ENCODE results near the gene SORCS2. TPM values are rescaled to one million over a fixed set of nuclear protein-coding genes. Genes with fewer than 3 reads are reported as not detected.

The SORCS2 gene
- total RNA-seq, 1 donor from 2014 or later: 7.2 TPM

DNA sequence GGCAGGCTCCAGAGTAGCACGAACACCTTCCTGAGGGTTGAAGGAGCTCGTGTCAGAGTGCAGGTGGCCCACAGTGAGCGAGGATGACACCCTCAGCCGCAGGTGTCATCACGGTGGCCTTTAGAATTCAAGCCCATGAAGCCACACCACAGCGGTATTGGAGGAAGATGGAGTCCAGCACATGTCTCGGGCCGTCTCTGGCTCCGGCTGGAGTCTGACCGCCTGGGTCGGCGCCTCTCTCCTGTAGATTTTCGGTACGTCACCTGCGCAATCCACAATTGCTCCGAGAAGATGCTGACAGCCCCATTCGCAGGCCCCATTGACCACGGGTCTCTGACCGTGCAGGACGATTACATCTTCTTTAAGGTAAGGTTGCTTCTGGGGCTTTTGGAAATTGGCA, 471.8 kb downstream of the SORCS2 start:
- Histone ChIP-seq H3K27ac (no peak overlapping the region), H3K9me3 (no peaks in the 10 kb centered on the region), H3K4me1 (no peaks in the 10 kb centered on the region), H3K4me3 (no peak overlapping the region), H3K27me3 (no peaks in the 10 kb centered on the region), H3K36me3 (no peaks in the 10 kb centered on the region)
- DNase-seq (no peak), ATAC-seq (no peak)
- intact Hi-C loops (cut with DNase I): no loop called here
- TF ChIP-seq, protein P1, sequence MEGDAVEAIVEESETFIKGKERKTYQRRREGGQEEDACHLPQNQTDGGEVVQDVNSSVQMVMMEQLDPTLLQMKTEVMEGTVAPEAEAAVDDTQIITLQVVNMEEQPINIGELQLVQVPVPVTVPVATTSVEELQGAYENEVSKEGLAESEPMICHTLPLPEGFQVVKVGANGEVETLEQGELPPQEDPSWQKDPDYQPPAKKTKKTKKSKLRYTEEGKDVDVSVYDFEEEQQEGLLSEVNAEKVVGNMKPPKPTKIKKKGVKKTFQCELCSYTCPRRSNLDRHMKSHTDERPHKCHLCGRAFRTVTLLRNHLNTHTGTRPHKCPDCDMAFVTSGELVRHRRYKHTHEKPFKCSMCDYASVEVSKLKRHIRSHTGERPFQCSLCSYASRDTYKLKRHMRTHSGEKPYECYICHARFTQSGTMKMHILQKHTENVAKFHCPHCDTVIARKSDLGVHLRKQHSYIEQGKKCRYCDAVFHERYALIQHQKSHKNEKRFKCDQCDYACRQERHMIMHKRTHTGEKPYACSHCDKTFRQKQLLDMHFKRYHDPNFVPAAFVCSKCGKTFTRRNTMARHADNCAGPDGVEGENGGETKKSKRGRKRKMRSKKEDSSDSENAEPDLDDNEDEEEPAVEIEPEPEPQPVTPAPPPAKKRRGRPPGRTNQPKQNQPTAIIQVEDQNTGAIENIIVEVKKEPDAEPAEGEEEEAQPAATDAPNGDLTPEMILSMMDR (IDR thresholded peaks at IDR 0.05): no peak

DNA sequence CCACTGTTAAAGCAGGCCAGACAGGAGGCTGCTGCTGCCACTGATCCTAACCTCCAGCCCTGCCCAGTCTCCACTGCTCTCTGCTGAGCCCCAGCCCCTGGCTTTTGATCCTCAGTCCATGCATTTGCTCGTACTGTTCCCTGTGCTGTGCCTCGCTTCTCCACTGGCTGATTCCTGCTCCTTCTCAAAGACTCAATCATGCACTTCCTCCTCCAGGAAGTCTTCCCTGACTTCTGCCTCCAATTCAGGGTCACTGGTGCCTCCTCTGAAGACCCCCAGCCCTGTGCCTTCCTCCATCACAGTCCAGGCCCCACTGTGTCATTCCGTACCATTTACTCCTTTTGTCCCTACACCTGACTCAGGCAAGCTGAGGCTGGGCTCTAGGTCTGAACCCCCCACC, 473.0 kb downstream of the SORCS2 start:
- DNase-seq (no peak), ATAC-seq (no peak)
- no peaks in the 10 kb centered on the region for H3K4me1 ChIP-seq
- H3K9me3 ChIP-seq: no peaks in the 10 kb centered on the region
- no peaks in the 10 kb centered on the region for H3K36me3 ChIP-seq
- H3K4me3 ChIP-seq: no peak overlapping the region
- TF ChIP-seq, protein P1 (IDR thresholded peaks at IDR 0.05): no peak
- intact Hi-C loops (cut with DNase I): no loop called here
- H3K27me3 ChIP-seq: no peaks in the 10 kb centered on the region
- no peak overlapping the region for H3K27ac ChIP-seq

DNA sequence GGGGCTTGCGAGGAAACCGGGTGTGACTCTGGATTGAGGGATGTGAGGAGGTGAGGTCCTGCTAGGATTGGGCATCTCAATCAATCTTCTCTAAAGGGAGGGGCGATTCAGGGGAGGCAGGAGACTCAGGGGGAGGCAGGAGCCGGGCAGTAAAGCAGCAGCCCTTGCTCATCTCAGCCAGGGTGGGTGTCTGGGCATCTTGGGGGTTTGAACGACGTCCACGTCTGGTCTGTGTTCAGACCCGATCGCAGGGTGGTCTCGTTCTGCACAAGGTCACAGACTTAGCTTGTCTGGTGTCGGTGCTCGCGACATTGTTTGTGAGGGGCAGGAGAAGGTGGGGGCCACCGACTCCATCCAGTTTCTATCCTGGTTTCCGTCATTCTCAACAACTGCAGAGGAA, 473.7 kb downstream of the SORCS2 start:
- no peak for ATAC-seq
- TF ChIP-seq, protein P1 (IDR thresholded peaks at IDR 0.05): no peak
- DNase-seq: no peak

DNA sequence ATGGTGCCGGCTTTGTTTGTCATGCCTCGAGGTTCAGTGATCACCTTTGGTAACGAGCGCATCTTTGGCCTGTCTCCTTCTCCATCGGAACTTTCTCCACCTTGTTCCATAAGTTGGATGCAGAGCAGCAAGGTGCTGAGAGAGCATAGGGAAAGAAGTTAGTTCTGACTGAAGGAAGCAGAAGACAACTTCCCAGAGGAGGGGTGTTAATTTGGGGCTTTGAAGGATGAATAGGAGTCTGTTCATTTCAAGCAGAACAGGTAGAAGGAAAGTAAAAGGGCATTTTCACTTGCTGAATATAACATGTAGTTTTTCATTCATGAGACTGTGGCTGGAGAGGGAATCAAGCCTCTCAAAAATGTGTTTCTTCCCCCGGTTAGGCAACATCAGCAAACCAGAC, 474.4 kb downstream of the SORCS2 start:
- intact Hi-C loops (cut with DNase I): no loop called here
- DNase-seq (no peak), ATAC-seq (no peak)
- H3K27me3 ChIP-seq: no peaks in the 10 kb centered on the region
- no peaks in the 10 kb centered on the region for H3K9me3 ChIP-seq
- H3K36me3 ChIP-seq: no peaks in the 10 kb centered on the region
- no peaks in the 10 kb centered on the region for H3K4me1 ChIP-seq
- H3K4me3 ChIP-seq: no peak overlapping the region
- no peak overlapping the region for H3K27ac ChIP-seq
- TF ChIP-seq, protein P1 (IDR thresholded peaks at IDR 0.05): no peak

More for the DNA sequence above, 473.7 kb downstream of the SORCS2 start:
- H3K27ac ChIP-seq: no peak overlapping the region
- H3K4me3 ChIP-seq: no peak overlapping the region
- H3K9me3 ChIP-seq: no peaks in the 10 kb centered on the region
- no peaks in the 10 kb centered on the region for H3K27me3 ChIP-seq
- H3K4me1 ChIP-seq: no peaks in the 10 kb centered on the region
- H3K36me3 ChIP-seq: no peaks in the 10 kb centered on the region
- intact Hi-C loops (cut with DNase I): no loop called here

DNA sequence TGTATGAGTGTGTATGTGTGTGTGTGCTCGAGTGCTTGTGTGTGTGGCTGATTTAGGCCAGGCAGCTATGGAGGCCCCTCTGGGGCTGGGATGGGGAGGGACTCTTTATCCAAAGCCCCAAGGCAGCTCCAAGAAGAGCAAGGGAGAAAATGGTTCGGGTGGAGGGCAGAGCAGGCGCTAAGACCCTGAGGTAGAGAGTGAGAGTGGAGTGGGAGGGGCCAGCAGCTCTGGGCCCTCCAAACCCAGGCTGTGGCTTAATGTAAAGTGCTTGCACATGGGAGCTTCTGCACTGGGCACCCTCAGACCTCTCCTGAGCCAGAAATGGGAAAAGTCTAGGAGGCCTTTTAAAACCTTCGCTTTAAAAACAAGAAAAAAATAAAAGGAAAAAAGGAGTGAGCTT, 475.9 kb downstream of the SORCS2 start:
- ATAC-seq: no peak
- Histone ChIP-seq H3K27ac (no peak overlapping the region), H3K4me3 (no peak overlapping the region), H3K9me3 (no peaks in the 10 kb centered on the region), H3K27me3 (no peaks in the 10 kb centered on the region), H3K4me1 (no peaks in the 10 kb centered on the region), H3K36me3 (no peaks in the 10 kb centered on the region)
- no peak for DNase-seq
- intact Hi-C loops (cut with DNase I): no loop called here
- TF ChIP-seq, protein P1 (IDR thresholded peaks at IDR 0.05): no peak

DNA sequence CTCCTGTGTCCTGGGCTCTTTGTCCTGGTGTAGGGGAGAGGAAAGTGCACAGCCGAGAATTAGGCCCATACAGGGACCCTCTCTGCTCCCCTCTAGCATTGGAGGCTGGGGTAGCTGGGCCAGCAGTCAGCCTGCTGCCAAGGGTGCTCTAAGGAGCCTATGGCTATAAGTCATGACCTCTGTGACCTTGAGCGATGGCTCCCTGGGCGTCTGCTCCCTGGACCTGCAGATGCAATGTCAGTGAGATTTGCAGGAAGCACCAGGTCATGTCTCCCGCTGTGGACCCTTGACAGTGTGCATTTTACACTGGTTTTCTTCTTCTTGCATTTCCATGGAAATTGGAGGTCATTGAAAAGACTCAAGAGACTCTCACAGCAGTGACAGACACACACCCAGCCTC, 476.5 kb downstream of the SORCS2 start:
- intact Hi-C loops (cut with DNase I): no loop called here
- DNase-seq (no peak), ATAC-seq (no peak)
- no peak overlapping the region for H3K27ac ChIP-seq
- H3K4me3 ChIP-seq: no peak overlapping the region
- no peaks in the 10 kb centered on the region for H3K27me3 ChIP-seq
- H3K36me3 ChIP-seq: no peaks in the 10 kb centered on the region
- TF ChIP-seq, protein P1 (IDR thresholded peaks at IDR 0.05): no peak
- no peaks in the 10 kb centered on the region for H3K9me3 ChIP-seq
- no peaks in the 10 kb centered on the region for H3K4me1 ChIP-seq
